HG02885 (cell line): ENCODE results near the gene ADH6.
"Not testable (repeated sequence)": the region's sequence is repeated elsewhere in the genome, so short reads cannot be mapped to it uniquely, and the experiment has no call there.

Source experiments
- ATAC-seq: cut with Tn5 transposase; IDR thresholded peaks from one replicate; pipeline ENCODE4 v1.9.1; 2021; ENCODE audit warnings: mild to moderate bottlenecking; ENCODE audit not compliant: unreplicated experiment, poor library complexity

Gene ADH6

DNA sequence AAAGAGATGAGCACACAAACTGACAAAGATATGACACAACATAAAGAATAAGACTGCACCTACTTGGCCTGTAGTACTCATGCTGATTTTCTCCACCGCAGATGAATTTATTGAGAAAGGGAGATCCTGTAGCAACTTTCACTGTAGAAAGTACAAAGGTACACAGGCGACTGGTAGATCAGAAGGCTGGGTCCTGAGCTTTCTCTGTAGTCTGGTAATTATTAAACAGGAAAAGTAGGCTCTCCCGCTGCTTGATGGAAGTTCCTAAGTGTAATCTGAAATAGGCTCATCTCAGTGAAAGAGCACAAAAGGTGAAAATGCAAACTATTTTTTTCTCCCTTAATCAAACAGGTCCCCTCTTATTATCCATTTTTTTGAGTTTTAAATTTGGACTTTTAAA is at the start of gene ADH6:
Gene ADH6, minus strand, starts transcription at position 175 of the 400 bp plus-strand sequence. Its CDS starts 94 bp downstream, at position 81.
- no peak for ATAC-seq

GRCh38 chr4:99264927-99265326 is 45.9 kb upstream of the ADH6 start:
- no peak for ATAC-seq

DNA sequence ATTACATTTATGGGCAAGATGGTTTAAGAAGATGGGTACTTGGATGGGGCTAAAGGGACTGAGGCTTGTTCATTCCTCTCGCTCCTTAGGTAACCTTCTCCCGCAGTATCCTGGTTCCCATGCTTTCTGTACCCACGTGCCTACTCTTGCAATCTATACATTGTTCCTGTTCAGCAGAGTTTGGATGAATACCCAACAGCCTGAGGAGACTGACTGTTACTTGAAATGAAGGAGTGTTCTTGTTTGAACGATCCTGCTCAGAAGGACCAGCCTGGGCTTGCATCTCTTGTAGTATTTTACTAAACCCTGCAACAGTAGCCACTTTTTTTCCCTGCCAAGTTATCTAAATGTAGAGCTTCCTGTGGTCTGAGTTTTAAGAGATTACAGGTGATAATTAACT is 33.7 kb upstream of the ADH6 start:
- ATAC-seq = no peak

DNA sequence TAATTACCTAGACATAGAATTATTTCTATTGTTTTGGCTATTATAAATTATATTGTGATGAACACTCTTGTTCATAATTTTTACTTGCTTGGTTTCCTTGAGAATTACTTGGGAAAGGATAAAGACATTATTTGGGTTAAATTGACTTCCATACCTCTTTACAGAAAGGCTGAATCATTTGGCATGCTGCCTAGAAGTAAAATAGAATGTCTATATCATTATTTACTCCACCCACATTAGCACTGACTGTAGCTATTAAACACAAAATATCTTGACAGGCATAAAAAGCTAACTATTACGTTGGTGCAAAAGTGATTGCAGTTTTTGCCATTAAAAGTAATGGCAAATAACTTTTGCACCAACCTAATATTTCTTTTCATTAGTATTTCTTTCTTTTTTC is 29.7 kb upstream of the ADH6 start:
- no peak for ATAC-seq

DNA sequence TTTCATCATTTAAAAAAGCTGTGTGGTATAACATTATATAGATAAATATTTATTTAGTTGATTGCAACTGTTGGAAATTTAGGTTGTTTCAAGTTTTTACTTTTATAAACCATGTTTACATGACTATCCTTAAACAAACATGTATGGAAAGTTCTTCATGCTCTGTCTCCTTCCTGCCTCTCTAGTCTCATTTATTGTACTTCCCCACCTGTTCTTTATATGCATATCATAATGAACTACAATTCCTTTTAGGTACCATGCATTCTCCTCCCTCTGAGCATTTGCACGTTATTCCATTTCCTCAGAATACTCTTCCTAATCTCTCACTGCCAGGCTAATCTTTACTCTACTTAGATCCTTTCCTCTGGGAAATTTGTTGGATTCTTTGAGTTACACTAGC is 16.9 kb upstream of the ADH6 start:
- no peak for ATAC-seq

DNA sequence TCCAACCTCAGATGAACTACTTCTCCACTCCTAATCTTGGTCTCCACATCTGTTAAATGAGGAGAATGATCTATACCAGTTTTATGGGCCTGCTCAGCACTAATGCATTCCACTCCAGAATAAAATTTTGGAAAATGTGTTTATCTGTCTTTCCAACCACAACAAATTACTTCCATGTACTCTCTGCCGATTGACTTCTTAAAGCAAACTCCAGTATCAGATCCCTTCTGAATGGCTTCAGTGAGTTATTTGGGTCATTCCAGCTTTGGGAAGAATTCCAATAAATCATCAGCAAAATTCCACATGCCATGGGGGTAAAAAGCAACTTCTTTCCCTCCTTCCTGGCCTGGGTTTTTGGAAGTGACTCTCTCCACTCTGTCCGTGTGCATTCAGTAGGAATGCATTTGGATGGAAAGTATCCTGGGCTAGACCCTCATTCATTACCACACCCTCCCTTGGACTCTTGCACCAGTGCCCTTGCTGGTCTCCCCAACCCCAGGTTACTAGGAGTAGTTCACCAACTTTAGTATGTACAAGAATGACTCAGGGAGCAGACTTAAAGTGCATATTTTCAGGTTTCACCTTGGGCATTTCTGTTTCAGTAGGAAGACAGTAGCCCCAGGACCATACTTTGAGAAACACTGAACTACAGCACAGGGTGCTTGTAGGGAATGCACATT is 15.4 kb upstream of the ADH6 start:
- ATAC-seq = no peak

DNA sequence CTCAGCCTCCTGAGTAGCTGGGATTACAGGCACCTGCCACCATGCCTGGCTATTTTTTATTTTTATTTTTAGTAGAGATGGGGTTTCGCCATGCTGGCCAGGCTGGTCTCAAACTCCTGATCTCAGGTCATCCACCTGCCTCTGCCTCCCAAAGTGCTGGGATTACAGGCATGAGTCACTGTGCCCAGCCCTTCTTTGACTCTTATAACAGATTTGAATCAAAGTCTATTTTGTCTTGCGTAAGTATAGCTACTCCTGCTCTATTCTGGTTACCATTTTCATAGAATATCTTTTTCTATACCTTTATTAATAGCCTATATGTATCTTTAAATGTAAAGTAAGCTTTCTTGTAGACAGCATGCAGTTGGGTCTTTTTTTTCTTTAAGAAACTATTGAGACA is 14.4 kb upstream of the ADH6 start:
- not testable (repeated sequence) for ATAC-seq

GRCh38 chr4:99228706-99229105 is 9.7 kb upstream of the ADH6 start:
- ATAC-seq = not testable (repeated sequence)

- not testable (repeated sequence) for ATAC-seq
These were observed 8.6 kb upstream of the ADH6 start for GRCh38 chr4:99227646-99228045.

DNA sequence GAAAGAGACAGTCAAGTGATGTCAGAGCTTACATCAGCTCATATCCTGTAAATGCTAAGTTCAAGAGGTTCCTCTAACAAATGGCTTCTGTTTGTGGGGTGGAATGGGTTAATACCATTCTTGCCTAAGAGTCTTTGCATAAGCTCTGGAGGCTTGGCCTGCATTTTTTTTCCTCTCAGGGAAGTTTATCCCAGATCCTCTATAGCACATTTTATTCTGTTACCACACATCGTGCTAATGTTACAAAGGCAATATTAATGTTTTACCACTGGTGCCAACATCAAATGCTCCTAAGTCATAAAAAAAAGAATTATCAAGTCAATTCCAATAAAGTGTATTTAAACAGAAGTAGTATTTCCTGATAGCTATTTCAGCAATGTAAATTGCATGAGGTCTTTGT is 2.9 kb upstream of the ADH6 start:
- ATAC-seq = no peak

- peak; percentile 59 for ATAC-seq
These were observed 433 bp upstream of the ADH6 start for GRCh38 chr4:99219479-99219878.

DNA sequence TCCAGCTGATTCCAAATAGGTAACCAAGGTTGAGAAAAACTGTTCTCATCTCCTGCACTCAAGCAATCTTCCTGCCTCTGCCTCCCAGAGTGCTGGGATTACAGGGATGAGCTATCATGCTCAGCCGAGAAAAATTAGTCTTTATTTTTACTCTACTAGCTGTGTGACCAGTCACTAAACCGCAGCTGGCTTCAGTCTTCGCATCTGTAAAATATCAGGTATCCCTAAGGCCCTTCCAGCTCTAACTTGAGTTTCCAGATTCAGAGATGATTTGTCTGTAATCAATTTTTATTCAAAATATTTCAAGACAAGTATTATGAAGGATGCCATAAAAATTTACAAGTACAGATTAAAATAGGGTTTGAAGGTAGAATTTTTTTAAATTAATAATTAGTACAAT is 3.5 kb downstream of the ADH6 start:
- no peak for ATAC-seq

DNA sequence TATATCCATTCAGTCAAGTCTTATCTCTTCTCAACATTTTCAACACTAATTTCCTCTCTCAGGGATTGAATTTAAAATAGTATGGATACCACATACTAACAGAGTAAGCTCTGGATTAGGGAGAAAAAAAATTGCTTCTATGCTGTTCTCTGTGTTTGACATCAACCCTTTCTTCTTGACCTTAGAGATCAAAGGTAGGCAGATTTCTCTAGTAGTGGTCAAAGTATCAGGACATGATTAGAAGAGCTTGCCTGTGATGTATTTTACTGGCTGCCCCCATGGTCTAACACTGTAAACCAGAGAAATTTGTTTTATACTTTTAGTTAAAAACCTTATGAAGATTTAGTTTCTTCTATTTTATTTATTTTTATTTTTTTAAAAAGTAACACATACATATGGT is 8.3 kb downstream of the ADH6 start:
- no peak for ATAC-seq

DNA sequence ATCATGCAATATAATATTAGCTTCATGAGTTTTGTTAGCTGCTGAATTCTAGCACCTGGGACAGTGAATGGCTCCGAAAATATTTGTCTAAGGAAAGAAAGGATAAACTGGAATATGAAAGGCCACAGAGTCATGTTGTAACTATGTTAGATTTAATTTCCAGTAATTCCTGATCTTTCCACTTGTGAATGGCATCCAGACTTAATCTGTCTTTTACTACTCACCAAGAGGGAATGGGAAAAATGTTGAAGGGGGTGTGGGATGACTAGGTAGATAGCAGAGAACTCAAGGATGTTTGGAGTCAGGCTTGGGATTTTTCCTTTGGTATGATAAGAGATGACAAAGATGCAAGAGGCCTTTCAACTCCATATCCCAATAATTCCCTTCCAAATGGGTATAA is 9.4 kb downstream of the ADH6 start:
- no peak for ATAC-seq

- no peak for ATAC-seq
These were observed 10.3 kb downstream of the ADH6 start for GRCh38 chr4:99208719-99209075.

DNA sequence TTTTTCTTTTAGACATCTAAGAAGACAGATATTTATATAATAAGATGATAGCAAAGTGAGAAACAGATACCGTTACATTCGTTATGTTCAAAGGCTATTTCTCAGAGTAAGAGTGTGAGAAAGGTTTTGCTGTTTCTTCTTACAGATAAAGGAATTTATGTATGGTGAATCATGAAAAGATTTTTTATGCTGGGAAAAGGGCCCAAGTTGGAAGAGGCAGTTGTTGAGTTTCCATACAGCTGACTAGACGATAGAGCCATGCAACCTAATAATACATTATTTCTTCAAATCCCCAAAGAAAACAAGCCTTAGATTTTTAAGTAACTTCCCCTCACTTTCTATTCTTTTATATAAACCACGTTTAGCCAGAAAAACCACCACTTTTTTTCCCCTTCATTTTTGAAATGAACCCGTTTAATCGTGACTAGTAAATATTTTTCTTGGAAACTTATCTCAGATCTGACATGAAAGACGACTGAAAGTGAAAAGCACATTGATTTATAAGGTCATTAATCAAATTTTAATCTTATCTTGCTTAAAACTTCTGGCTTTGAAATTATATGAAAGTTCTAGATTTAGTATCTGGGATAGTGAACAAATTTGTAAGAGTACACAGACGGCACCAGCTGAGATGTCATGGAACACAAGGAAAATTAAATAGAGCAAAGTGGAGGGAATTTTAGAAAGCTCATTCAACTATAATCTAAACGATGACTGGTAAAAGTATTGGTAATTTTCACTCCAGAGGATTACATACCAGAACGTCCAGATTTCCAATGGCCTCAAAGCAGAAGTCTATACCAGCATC is 10.9 kb downstream of the ADH6 start:
- ATAC-seq = no peak

GRCh38 chr4:99207069-99207743 is 11.8 kb downstream of the ADH6 start:
- ATAC-seq = no peak

GRCh38 chr4:99205153-99205979 is 13.7 kb downstream of the ADH6 start:
- no peak for ATAC-seq

DNA sequence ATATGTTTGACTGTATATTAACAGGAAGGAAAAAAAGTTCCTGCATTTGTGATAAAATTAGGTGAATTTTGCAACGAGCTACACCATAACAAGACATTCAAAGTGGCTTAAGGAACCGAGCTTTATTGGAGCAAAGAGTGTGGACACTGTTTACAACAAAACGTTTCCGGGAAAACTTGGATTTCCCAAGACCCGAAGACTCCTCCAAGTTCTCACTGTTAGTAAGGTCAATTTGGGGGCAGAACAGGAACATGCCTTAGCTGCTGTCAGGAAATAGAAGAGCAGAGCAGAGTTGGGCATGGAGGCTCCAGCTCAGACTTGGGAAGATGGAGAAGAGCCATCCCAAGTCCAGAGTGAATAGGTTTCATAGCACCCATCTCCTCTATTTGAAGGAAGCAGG is 16.5 kb downstream of the ADH6 start:
- no peak for ATAC-seq

GRCh38 chr4:99202094-99202493 is 17.0 kb downstream of the ADH6 start:
- ATAC-seq = no peak

DNA sequence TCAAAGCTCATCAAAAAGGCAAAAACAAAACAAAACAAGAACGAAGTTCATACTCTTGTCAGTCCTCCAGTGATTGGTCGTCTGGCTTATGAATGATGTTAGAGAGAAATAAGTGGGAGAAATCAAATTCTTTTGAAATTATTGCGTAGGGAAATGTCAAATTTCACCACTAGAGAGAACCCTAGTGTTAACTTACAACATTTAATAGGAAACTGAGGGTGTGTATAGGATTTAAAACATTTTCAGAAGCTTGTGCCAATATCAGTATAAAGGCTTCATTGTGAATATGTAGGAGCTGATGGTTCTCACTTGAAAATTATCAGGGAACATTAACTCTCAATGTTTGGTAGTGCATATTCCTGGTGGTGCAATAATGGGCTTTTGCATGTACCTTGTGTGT is 17.4 kb downstream of the ADH6 start:
- no peak for ATAC-seq
